H9 (cell line): ENCODE data around the gene CASP12. TPM values are rescaled to one million over a fixed set of nuclear protein-coding genes. Genes with fewer than 3 reads are reported as not detected.

ENCODE experiments used
- DNase-seq: peaks from one replicate; pipeline ENCODE4 v3.0.0-alpha.2; 2017
- H2AFZ ChIP-seq: one replicate; pipeline ENCODE4 v1.6.1; 2013; ENCODE audit warnings: mild to moderate bottlenecking, low read length, control low read depth, moderate library complexity
- H2AK5ac ChIP-seq: 2 replicates; pipeline ENCODE4 v1.6.1; 2013; ENCODE audit warnings: low read length, control low read depth, mixed read lengths; ENCODE audit not compliant: insufficient read length
- H2BK120ac ChIP-seq: one replicate; pipeline ENCODE4 v1.6.1; 2013; ENCODE audit warnings: low read depth, mild to moderate bottlenecking, low read length, control low read depth, inconsistent platforms; ENCODE audit not compliant: poor library complexity, severe bottlenecking
- H2BK12ac ChIP-seq: 2 replicates; pipeline ENCODE4 v1.6.1; 2013; ENCODE audit warnings: low read length, control low read depth, mixed read lengths, low read depth; ENCODE audit not compliant: insufficient read length
- H2BK15ac ChIP-seq: 2 replicates; pipeline ENCODE4 v1.6.1; 2013; ENCODE audit warnings: low read depth, low read length, control low read depth
- H2BK20ac ChIP-seq: one replicate; pipeline ENCODE4 v1.6.1; 2013; ENCODE audit warnings: low read depth, mild to moderate bottlenecking, low read length, control low read depth, inconsistent platforms; ENCODE audit not compliant: poor library complexity, severe bottlenecking
- H2BK5ac ChIP-seq: 2 replicates; pipeline ENCODE4 v1.6.1; 2013; ENCODE audit warnings: low read length, control low read depth, mixed read lengths; ENCODE audit not compliant: insufficient read length
- H3K14ac ChIP-seq: 2 replicates; pipeline ENCODE4 v1.6.1; 2013; ENCODE audit warnings: low read length, control low read depth; ENCODE audit not compliant: insufficient read depth
- H3K18ac ChIP-seq: 2 replicates; pipeline ENCODE4 v1.6.1; 2013; ENCODE audit warnings: low read depth, mild to moderate bottlenecking, mixed read lengths, low read length, control low read depth; ENCODE audit not compliant: insufficient read length
- H3K23ac ChIP-seq: 2 replicates; pipeline ENCODE4 v1.6.1; 2013; ENCODE audit warnings: low read length, control low read depth, mixed read lengths, low read depth; ENCODE audit not compliant: insufficient read length
- H3K23me2 ChIP-seq: 2 replicates; pipeline ENCODE4 v1.6.1; 2013; ENCODE audit warnings: low read depth, mild to moderate bottlenecking, mixed read lengths, low read length, control low read depth; ENCODE audit not compliant: insufficient read length, poor library complexity, severe bottlenecking
- H3K27ac ChIP-seq: 2 replicates; pipeline ENCODE4 v1.5.1; 2013; ENCODE audit warnings: low read length, control low read depth, mixed read lengths, low read depth; ENCODE audit not compliant: insufficient read length
- H3K27me3 ChIP-seq: 2 replicates; pipeline ENCODE4 v1.6.1; 2013; ENCODE audit warnings: low read length, control low read depth, inconsistent platforms; ENCODE audit not compliant: insufficient read depth
- H3K4ac ChIP-seq: 2 replicates; pipeline ENCODE4 v1.6.1; 2013; ENCODE audit warnings: low read depth, mild to moderate bottlenecking, control low read depth, inconsistent platforms, low read length, moderate library complexity
- H3K4me1 ChIP-seq: 2 replicates; pipeline ENCODE4 v1.6.1; 2013; ENCODE audit warnings: low read length, control low read depth, inconsistent platforms; ENCODE audit not compliant: insufficient read depth
- H3K4me2 ChIP-seq: 2 replicates; pipeline ENCODE4 v1.6.1; 2013; ENCODE audit warnings: low read length, control low read depth, mixed read lengths; ENCODE audit not compliant: insufficient read length, insufficient read depth
- H3K56ac ChIP-seq: 2 replicates; pipeline ENCODE4 v1.6.1; 2013; ENCODE audit warnings: low read depth, mild to moderate bottlenecking, mixed read lengths, low read length, control low read depth; ENCODE audit not compliant: insufficient read length
- H3K79me1 ChIP-seq: 2 replicates; pipeline ENCODE4 v1.6.1; 2013; ENCODE audit warnings: low read depth, mild to moderate bottlenecking, moderate library complexity, low read length, control low read depth, inconsistent platforms; ENCODE audit not compliant: insufficient read depth, poor library complexity, severe bottlenecking
- H3K79me2 ChIP-seq: 2 replicates; pipeline ENCODE4 v1.6.1; 2013; ENCODE audit warnings: low read length, control low read depth, inconsistent platforms; ENCODE audit not compliant: insufficient read depth
- H3K9ac ChIP-seq: 2 replicates; pipeline ENCODE4 v1.6.1; 2013; ENCODE audit warnings: low read length, control low read depth, mixed read lengths; ENCODE audit not compliant: insufficient read length; ENCODE audit errors: extremely low read depth
- H3K9me3 ChIP-seq: one replicate; pipeline ENCODE4 v1.6.1; 2013; ENCODE audit warnings: low read depth, low read length, inconsistent platforms; ENCODE audit not compliant: control insufficient read depth
- H3T11ph ChIP-seq: one replicate; pipeline ENCODE4 v1.6.1; 2013; ENCODE audit warnings: mild to moderate bottlenecking, low read length, control low read depth, inconsistent platforms
- H4K20me1 ChIP-seq: one replicate; pipeline ENCODE4 v1.6.1; 2013; ENCODE audit not compliant: control insufficient read depth, insufficient read length, insufficient read depth
- H4K5ac ChIP-seq: 2 replicates; pipeline ENCODE4 v1.6.1; 2013; ENCODE audit warnings: low read depth, mild to moderate bottlenecking, mixed read lengths, low read length, control low read depth; ENCODE audit not compliant: insufficient read length
- H4K8ac ChIP-seq: replicated peaks from 2 replicates; pipeline ENCODE4 v1.6.1; 2013; ENCODE audit warnings: low read length, control low read depth, mixed read lengths, low read depth; ENCODE audit not compliant: insufficient read length
- H4K91ac ChIP-seq: 2 replicates; pipeline ENCODE4 v1.6.1; 2013; ENCODE audit warnings: low read depth, mild to moderate bottlenecking, moderate library complexity, mixed read lengths, low read length, control low read depth; ENCODE audit not compliant: insufficient read length
- H3K27ac Mint-ChIP-seq, 3 experiments: 2 replicates in 2 of 3; 3 replicates in 1 of 3; pipeline ENCODE4 v1.8.0; 2020 to 2021; ENCODE audit warnings: mixed read lengths in 3 of 3, mild to moderate bottlenecking in 1 of 3, moderate library complexity in 1 of 3
- H3K27me3 Mint-ChIP-seq: 2 replicates; pipeline ENCODE4 v1.8.0; 2021; ENCODE audit warnings: low read depth, mild to moderate bottlenecking, moderate library complexity, mixed read lengths
- H3K36me3 Mint-ChIP-seq, 3 experiments: 2 replicates in 2 of 3; 3 replicates in 1 of 3; pipeline ENCODE4 v1.8.0; 2020 to 2021; ENCODE audit warnings: low read depth in 3 of 3, mixed read lengths in 3 of 3; ENCODE audit not compliant: insufficient read depth in 1 of 3
- H3K4me1 Mint-ChIP-seq, 2 experiments: 2 replicates each; pipeline ENCODE4 v1.8.0; 2020; ENCODE audit warnings: mixed read lengths in 2 of 2
- H3K4me3 Mint-ChIP-seq, 2 experiments: 2 replicates in 1 of 2; 3 replicates in 1 of 2; pipeline ENCODE4 v1.8.0; 2020 to 2021; ENCODE audit warnings: mild to moderate bottlenecking in 2 of 2, mixed read lengths in 2 of 2, moderate library complexity in 1 of 2
- H3K9me3 Mint-ChIP-seq, 2 experiments: 2 replicates in 1 of 2; 3 replicates in 1 of 2; pipeline ENCODE4 v1.8.0; 2020; ENCODE audit warnings: mild to moderate bottlenecking in 2 of 2, mixed read lengths in 2 of 2, moderate library complexity in 1 of 2
- WGBS: extraction: QIAGEN DNeasy Blood & Tissue Kit; methylation state at CpG from one replicate; pipeline ENCODE4 v1.1.7; 2013; ENCODE audit warnings: missing lambda C conversion rate, low lambda C conversion rate, mixed read lengths; ENCODE audit not compliant: insufficient read length; ENCODE audit errors: extremely low coverage; 5-methylcytosine and 5-hydroxymethylcytosine counted together
- total RNA-seq: library from RNA; stranded (reverse); gene quantifications from 2 replicates; pipeline ENCODE4 v1.2.1, GENCODE V29; 2021
- TF ChIP-seq, protein P1 (sequence below): fragments of 200-600 bp; sonication (generic); conservative IDR thresholded peaks from 3 replicates; pipeline ENCODE4 v1.8.0; 2021; ENCODE audit warnings: antibody characterized with exemption, mild to moderate bottlenecking

CASP12 gene
- total RNA-seq, 1 experiment from 2014 or later = not detected

DNA sequence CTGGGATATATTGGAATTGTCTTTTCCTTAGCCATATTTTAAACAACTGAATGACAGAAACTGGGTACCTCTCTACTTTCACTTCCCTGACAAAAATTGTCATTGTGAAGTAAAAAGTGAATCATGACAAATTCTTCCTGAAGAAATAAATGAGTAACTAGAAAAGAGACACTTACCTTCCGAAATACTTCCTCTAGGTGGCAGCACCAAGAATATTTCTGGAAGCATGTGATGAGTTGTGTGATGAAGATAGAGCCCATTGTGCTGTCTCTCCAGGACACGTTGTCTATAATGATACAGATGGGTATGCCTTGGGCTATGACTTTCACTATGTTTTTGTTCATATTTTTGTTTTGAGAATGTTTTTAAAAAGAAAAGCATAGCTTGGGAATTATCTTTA, 48.6 kb upstream of the CASP12 start:
- Mint-ChIP-seq H3K36me3 (no peaks in the 10 kb centered on the region), H3K4me3 (no peak overlapping the region)
- no peak for DNase-seq

More for the DNA sequence above, 48.6 kb upstream of the CASP12 start:
- Histone ChIP-seq H3K27me3 (no peaks in the 10 kb centered on the region), H3K18ac (no peak overlapping the region), H3K4ac (no peak overlapping the region), H3K23me2 (no peaks in the 10 kb centered on the region), H3K4me2 (no peak overlapping the region), H4K20me1 (no peaks in the 10 kb centered on the region), H3K79me1 (no peaks in the 10 kb centered on the region), H3K14ac (no peak overlapping the region), H4K5ac (no peak overlapping the region), H3K27ac (no peak overlapping the region), H3K9ac (no peak overlapping the region), H2BK12ac (no peak overlapping the region), H3K23ac (no peak overlapping the region), H2AFZ (no peak overlapping the region), H2BK120ac (no peak overlapping the region), H2BK20ac (no peak overlapping the region), H3K56ac (no peak overlapping the region), H4K8ac (no peak overlapping the region), H3K9me3 (no peaks in the 10 kb centered on the region), H2AK5ac (no peak overlapping the region), H3K4me1 (no peaks in the 10 kb centered on the region), H4K91ac (no peak overlapping the region), H3T11ph (no peak overlapping the region), H2BK5ac (no peak overlapping the region), H3K79me2 (no peaks in the 10 kb centered on the region), H2BK15ac (no peak overlapping the region)
- Mint-ChIP-seq H3K27ac (no peak overlapping the region), H3K27me3 (no peaks in the 10 kb centered on the region), H3K9me3 (no peaks in the 10 kb centered on the region; a peak in 1 of 5 replicates), H3K4me1 (no peaks in the 10 kb centered on the region)
- TF ChIP-seq, protein P1, sequence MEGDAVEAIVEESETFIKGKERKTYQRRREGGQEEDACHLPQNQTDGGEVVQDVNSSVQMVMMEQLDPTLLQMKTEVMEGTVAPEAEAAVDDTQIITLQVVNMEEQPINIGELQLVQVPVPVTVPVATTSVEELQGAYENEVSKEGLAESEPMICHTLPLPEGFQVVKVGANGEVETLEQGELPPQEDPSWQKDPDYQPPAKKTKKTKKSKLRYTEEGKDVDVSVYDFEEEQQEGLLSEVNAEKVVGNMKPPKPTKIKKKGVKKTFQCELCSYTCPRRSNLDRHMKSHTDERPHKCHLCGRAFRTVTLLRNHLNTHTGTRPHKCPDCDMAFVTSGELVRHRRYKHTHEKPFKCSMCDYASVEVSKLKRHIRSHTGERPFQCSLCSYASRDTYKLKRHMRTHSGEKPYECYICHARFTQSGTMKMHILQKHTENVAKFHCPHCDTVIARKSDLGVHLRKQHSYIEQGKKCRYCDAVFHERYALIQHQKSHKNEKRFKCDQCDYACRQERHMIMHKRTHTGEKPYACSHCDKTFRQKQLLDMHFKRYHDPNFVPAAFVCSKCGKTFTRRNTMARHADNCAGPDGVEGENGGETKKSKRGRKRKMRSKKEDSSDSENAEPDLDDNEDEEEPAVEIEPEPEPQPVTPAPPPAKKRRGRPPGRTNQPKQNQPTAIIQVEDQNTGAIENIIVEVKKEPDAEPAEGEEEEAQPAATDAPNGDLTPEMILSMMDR = peak; percentile 73
- WGBS = no CpG with 5 or more reads among the region's 2 CpGs
